Neuronal stem cell (in vitro differentiated cells): ENCODE results near the gene PADI1.

Experiments
- DNase-seq: peaks from one replicate; pipeline ENCODE4 v3.0.0-alpha.2; 2013; ENCODE audit warnings: low spot score
- H2AFZ ChIP-seq: one replicate; pipeline ENCODE4 v1.6.1; 2013; ENCODE audit warnings: mild to moderate bottlenecking, low read length, inconsistent platforms
- H2AK5ac ChIP-seq: 2 replicates; pipeline ENCODE4 v1.6.1; 2013; ENCODE audit warnings: low read depth, mild to moderate bottlenecking, inconsistent platforms, low read length, moderate library complexity, mixed read lengths
- H2BK120ac ChIP-seq: 2 replicates; pipeline ENCODE4 v1.6.1; 2013; ENCODE audit warnings: low read depth, mild to moderate bottlenecking, inconsistent platforms, low read length, moderate library complexity, mixed read lengths
- H2BK12ac ChIP-seq: one replicate; pipeline ENCODE4 v1.6.1; 2013; ENCODE audit warnings: low read length, inconsistent platforms
- H2BK15ac ChIP-seq: 2 replicates; pipeline ENCODE4 v1.6.1; 2013; ENCODE audit warnings: mild to moderate bottlenecking, low read length, inconsistent platforms, mixed read lengths
- H2BK5ac ChIP-seq: one replicate; pipeline ENCODE4 v1.6.1; 2013; ENCODE audit warnings: inconsistent platforms, mild to moderate bottlenecking, low read length, moderate library complexity
- H3K14ac ChIP-seq: one replicate; pipeline ENCODE4 v1.6.1; 2013; ENCODE audit warnings: low read length, inconsistent platforms
- H3K18ac ChIP-seq: 2 replicates; pipeline ENCODE4 v1.6.1; 2013; ENCODE audit warnings: low read length, inconsistent platforms
- H3K23ac ChIP-seq: 2 replicates; pipeline ENCODE4 v1.6.1; 2013; ENCODE audit warnings: low read depth, mild to moderate bottlenecking, mixed read lengths, low read length, inconsistent platforms; ENCODE audit not compliant: poor library complexity
- H3K27ac ChIP-seq: replicated peaks from 3 replicates; pipeline ENCODE4 v1.5.1; 2013; ENCODE audit warnings: low read length, inconsistent platforms
- H3K27me3 ChIP-seq, 3 experiments: 2 replicates each; pipeline ENCODE4 v1.6.1; 2013; ENCODE audit warnings: low read length in 3 of 3, mild to moderate bottlenecking in 2 of 3, inconsistent platforms in 1 of 3, low read depth in 1 of 3, mixed read lengths in 1 of 3, moderate library complexity in 1 of 3; ENCODE audit not compliant: control insufficient read depth in 3 of 3, insufficient read depth in 3 of 3
- H3K36me3 ChIP-seq, 2 donors: replicated peaks in 1 of 2; 2 replicates each; pipeline ENCODE4 v1.6.1; 2013; ENCODE audit warnings: low read length in 2 of 2; ENCODE audit not compliant: control insufficient read depth in 2 of 2, insufficient read depth in 2 of 2
- H3K4ac ChIP-seq: 2 replicates; pipeline ENCODE4 v1.6.1; 2013; ENCODE audit warnings: inconsistent platforms, mild to moderate bottlenecking, low read length, moderate library complexity
- H3K4me1 ChIP-seq, 2 donors: 1 replicate in 1 of 2; 2 replicates in 1 of 2; pipeline ENCODE4 v1.6.1; 2013; ENCODE audit warnings: low read length in 2 of 2, low read depth in 1 of 2; ENCODE audit not compliant: control insufficient read depth in 2 of 2, insufficient read depth in 1 of 2
- H3K4me2 ChIP-seq: one replicate; pipeline ENCODE4 v1.6.1; 2013; ENCODE audit warnings: mild to moderate bottlenecking, low read length, inconsistent platforms; ENCODE audit not compliant: insufficient read depth, poor library complexity, severe bottlenecking
- H3K4me3 ChIP-seq, 2 donors: 2 replicates each; pipeline ENCODE4 v1.5.1; 2013; ENCODE audit warnings: low read length in 2 of 2, mild to moderate bottlenecking in 2 of 2, inconsistent platforms in 1 of 2, moderate library complexity in 1 of 2
- H3K79me1 ChIP-seq: one replicate; pipeline ENCODE4 v1.6.1; 2013; ENCODE audit warnings: low read depth, mild to moderate bottlenecking, inconsistent platforms, low read length, moderate library complexity
- H3K9ac ChIP-seq: one replicate; pipeline ENCODE4 v1.6.1; 2013; ENCODE audit warnings: mild to moderate bottlenecking, low read depth, low read length, inconsistent platforms; ENCODE audit not compliant: poor library complexity
- H3K9me3 ChIP-seq, 2 donors: replicated peaks in 1 of 2; 2 replicates each; pipeline versions ENCODE3 to v1.6.1; 2013; ENCODE audit warnings: low read length in 2 of 2, mild to moderate bottlenecking in 2 of 2, inconsistent platforms in 1 of 2, low read depth in 1 of 2, mixed read lengths in 1 of 2, moderate library complexity in 1 of 2; ENCODE audit not compliant: control insufficient read depth in 2 of 2, insufficient read depth in 1 of 2
- H4K8ac ChIP-seq: one replicate; pipeline ENCODE4 v1.6.1; 2013; ENCODE audit warnings: low read depth, mild to moderate bottlenecking, inconsistent platforms, low read length, moderate library complexity
- H4K91ac ChIP-seq: one replicate; pipeline ENCODE4 v1.6.1; 2013; ENCODE audit warnings: low read length, low read depth, mild to moderate bottlenecking, inconsistent platforms; ENCODE audit not compliant: poor library complexity
- WGBS, 2 donors: extraction: QIAGEN DNeasy Blood & Tissue Kit; methylation state at CpG; one replicate each; pipeline ENCODE4 v1.1.7; 2013; ENCODE audit warnings: missing lambda C conversion rate in 2 of 2, mixed read lengths in 1 of 2; ENCODE audit not compliant: insufficient read length in 2 of 2, insufficient replicate concordance in 1 of 2; ENCODE audit errors: extremely low coverage in 2 of 2; 5-methylcytosine and 5-hydroxymethylcytosine counted together

PADI1 gene

GRCh38 chr1:17260738-17261137, 55.8 kb downstream of the PADI1 start:
- Histone ChIP-seq H3K18ac (no peak overlapping the region), H3K9ac (no peak overlapping the region), H3K27ac (no peak overlapping the region), H3K14ac (no peak overlapping the region), H2AFZ (no peak overlapping the region), H3K4me3 (no peak overlapping the region), H2BK120ac (no peak overlapping the region), H2BK5ac (no peak overlapping the region), H3K4me2 (no peak overlapping the region), H3K4me1 (no peaks in the 10 kb centered on the region), H3K9me3 (no peaks in the 10 kb centered on the region), H2BK12ac (no peak overlapping the region), H3K36me3 (no peaks in the 10 kb centered on the region), H4K91ac (no peak overlapping the region), H3K23ac (no peak overlapping the region), H2AK5ac (peak overlapping the region; percentile 30), H3K4ac (no peak overlapping the region), H3K27me3 (peaks cover 0 to 4% (median 0%) of the 10 kb centered on the region in 3 experiments), H4K8ac (no peak overlapping the region), H3K79me1 (no peaks in the 10 kb centered on the region), H2BK15ac (no peak overlapping the region)
- no peak for DNase-seq
- WGBS, 2 donors, result no CpG with 5 or more reads among the region's 5 CpGs

GRCh38 chr1:17263936-17264335, 59.0 kb downstream of the PADI1 start:
- no peak overlapping the region for H4K91ac ChIP-seq
- no peak overlapping the region for H3K4me2 ChIP-seq
- no peaks in the 10 kb centered on the region for H3K9me3 ChIP-seq
- H2BK120ac ChIP-seq, result no peak overlapping the region
- H2BK12ac ChIP-seq, result no peak overlapping the region
- no peak overlapping the region for H3K14ac ChIP-seq
- H3K36me3 ChIP-seq, result no peaks in the 10 kb centered on the region
- no peak overlapping the region for H3K27ac ChIP-seq
- peaks cover 0 to 4% (median 0%) of the 10 kb centered on the region in 3 experiments for H3K27me3 ChIP-seq
- H3K4me3 ChIP-seq, result no peak overlapping the region
- no peak overlapping the region for H4K8ac ChIP-seq
- no peak overlapping the region for H3K23ac ChIP-seq
- H3K9ac ChIP-seq, result no peak overlapping the region
- no peak overlapping the region for H2BK5ac ChIP-seq
- H2AK5ac ChIP-seq, result no peak overlapping the region
- H2BK15ac ChIP-seq, result no peak overlapping the region
- H2AFZ ChIP-seq, result no peak overlapping the region
- DNase-seq, result no peak
- no peaks in the 10 kb centered on the region for H3K79me1 ChIP-seq
- H3K4ac ChIP-seq, result no peak overlapping the region
- H3K4me1 ChIP-seq, result no peaks in the 10 kb centered on the region
- no peak overlapping the region for H3K18ac ChIP-seq

- Histone ChIP-seq H2BK120ac (no peak overlapping the region), H3K4ac (no peak overlapping the region), H3K9ac (no peak overlapping the region), H3K23ac (no peak overlapping the region), H3K4me2 (no peak overlapping the region), H2AK5ac (no peak overlapping the region), H3K4me3 (no peak overlapping the region), H3K27ac (no peak overlapping the region), H2AFZ (no peak overlapping the region), H2BK15ac (no peak overlapping the region), H3K4me1 (no peaks in the 10 kb centered on the region), H2BK5ac (no peak overlapping the region), H4K8ac (no peak overlapping the region), H2BK12ac (no peak overlapping the region), H3K18ac (no peak overlapping the region), H3K36me3 (no peaks in the 10 kb centered on the region), H3K9me3 (no peaks in the 10 kb centered on the region), H3K79me1 (no peaks in the 10 kb centered on the region), H3K27me3 (peaks cover 0 to 4% (median 0%) of the 10 kb centered on the region in 3 experiments), H3K14ac (no peak overlapping the region), H4K91ac (no peak overlapping the region)
- DNase-seq, result no peak
- WGBS, 2 donors, result no CpG with 5 or more reads among the region's 5 CpGs
These were observed 59.5 kb downstream of the PADI1 start for GRCh38 chr1:17264470-17264869.

- no peaks in the 10 kb centered on the region for H3K36me3 ChIP-seq
- H3K4me2 ChIP-seq, result no peak overlapping the region
- H4K8ac ChIP-seq, result no peak overlapping the region
- H3K9me3 ChIP-seq, result no peaks in the 10 kb centered on the region
- H2BK5ac ChIP-seq, result no peak overlapping the region
- no peak overlapping the region for H3K9ac ChIP-seq
- no peak for DNase-seq
- H2AK5ac ChIP-seq, result no peak overlapping the region
- no peak overlapping the region for H4K91ac ChIP-seq
- no peak overlapping the region for H2BK15ac ChIP-seq
- H3K4me1 ChIP-seq, result no peaks in the 10 kb centered on the region
- H3K4me3 ChIP-seq, result no peak overlapping the region
- no CpG with 5 or more reads among the region's 2 CpGs for WGBS, 2 donors
- H2AFZ ChIP-seq, result no peak overlapping the region
- H3K79me1 ChIP-seq, result no peaks in the 10 kb centered on the region
- no peak overlapping the region for H2BK120ac ChIP-seq
- no peak overlapping the region for H2BK12ac ChIP-seq
- no peak overlapping the region for H3K4ac ChIP-seq
- H3K27ac ChIP-seq, result no peak overlapping the region
- H3K27me3 ChIP-seq, result peaks cover 0 to under 1% (median 0%) of the 10 kb centered on the region in 3 experiments
- no peak overlapping the region for H3K23ac ChIP-seq
- H3K14ac ChIP-seq, result no peak overlapping the region
- H3K18ac ChIP-seq, result no peak overlapping the region
These were observed 60.2 kb downstream of the PADI1 start for GRCh38 chr1:17265162-17265561.
